Measurements from ENCODE around the gene FKBP6.
"Not testable (repeated sequence)": the region's sequence is repeated elsewhere in the genome, so short reads cannot be mapped to it uniquely, and the experiment has no call there.

Gene FKBP6

GRCh38 chr7:73395538-73396503 is 67.9 kb downstream of the FKBP6 start:
- no peak for DNase-seq

DNA sequence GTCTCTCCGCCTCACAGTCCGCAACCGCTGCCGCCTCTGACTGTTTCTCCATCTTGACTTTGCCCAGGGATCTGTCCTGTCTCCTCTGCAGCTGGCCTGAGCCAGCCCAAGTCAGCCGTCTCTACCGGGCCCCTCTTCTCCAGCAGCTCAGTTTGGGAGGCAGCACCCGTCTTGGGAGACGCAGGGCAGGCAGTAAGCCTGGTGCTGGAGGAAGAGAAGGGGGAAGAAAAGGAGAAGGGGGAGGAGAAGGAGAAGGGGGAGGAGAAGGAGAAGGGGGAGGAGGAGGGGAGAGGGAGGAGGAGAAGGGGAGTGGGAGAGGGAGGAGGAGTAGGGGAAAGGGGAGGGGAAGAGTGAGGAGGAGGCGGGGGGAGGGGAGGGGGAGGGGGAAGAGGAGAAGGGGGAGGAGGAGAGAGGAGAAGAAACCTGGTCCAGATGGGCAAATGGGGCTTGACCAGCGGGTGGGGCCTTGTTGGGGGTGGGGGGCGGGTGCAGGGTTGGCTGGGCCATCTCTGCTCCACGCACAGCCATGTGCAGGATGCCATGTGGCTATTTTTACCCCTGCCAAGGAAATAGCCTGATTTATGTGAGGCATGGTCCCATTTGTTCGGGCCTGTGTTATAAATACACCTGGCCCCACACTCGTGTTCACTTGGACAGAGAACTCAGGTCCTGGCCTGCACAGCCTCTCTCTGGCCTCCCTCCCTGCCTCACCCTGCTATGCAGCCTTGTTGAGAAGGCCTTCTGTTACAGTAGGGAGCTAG is 69.7 kb downstream of the FKBP6 start:
- no peak for DNase-seq

GRCh38 chr7:73399185-73400050 is 71.5 kb downstream of the FKBP6 start:
- not testable (repeated sequence) for DNase-seq

- DNase-seq, result not testable (repeated sequence)
Observed at GRCh38 chr7:73404860-73405259, 76.9 kb downstream of the FKBP6 start.

Measured in NCI-H187 treated with DMSO at 0.1 percent for 48 hours (cell line).